DMS153 treated with DMSO at 0.1 percent for 48 hours (cell line): ENCODE results near the gene ABCC4.
A peak's percentile ranks its signal among the peaks of the same experiment; 100 is the strongest.

Experiments
- DNase-seq: peaks from one replicate; lab custom pipeline; 2025; ENCODE audit not compliant: unreplicated experiment; lab: John Stamatoyannopoulos, UW

Gene ABCC4

DNA sequence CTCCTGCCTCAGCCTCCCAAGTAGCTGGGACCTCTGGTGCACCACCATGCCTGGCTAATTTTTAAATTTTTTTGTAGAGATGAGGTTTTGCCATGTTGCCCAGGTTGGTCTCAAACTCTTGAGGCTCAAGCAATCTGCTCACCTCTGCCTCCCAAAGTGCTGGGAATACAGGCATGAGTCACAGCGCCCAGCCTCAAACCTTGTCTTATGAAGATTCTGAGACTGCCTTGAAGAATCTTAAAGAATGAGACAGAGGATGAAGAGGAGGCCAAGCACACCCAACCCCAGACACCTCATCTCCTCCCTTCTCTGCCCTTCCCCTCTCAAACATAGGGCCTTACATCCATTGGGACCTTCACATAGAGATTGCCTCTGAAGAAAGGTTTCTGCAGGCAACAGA lies 179.7 kb downstream of the ABCC4 start:
- no peak for DNase-seq

DNA sequence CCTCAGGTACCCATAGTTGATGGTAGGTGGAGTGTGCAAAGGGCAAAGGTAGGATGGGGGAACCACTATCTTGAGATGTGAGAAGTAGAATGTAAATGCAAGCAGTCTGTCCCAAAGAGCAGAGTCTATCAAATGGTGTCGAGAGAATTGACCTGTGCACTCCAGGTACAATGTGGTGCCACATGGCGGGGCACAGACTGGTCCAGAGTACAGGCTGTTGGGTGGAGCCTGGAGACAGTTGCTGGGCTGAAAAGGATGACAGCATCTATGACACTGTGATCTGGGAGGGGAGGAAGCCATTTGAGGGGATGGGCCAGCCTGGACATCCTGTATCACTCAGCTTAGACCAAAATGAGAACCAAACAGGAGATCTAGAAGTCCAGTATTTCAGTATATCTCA lies 180.6 kb downstream of the ABCC4 start:
- no peak for DNase-seq

DNA sequence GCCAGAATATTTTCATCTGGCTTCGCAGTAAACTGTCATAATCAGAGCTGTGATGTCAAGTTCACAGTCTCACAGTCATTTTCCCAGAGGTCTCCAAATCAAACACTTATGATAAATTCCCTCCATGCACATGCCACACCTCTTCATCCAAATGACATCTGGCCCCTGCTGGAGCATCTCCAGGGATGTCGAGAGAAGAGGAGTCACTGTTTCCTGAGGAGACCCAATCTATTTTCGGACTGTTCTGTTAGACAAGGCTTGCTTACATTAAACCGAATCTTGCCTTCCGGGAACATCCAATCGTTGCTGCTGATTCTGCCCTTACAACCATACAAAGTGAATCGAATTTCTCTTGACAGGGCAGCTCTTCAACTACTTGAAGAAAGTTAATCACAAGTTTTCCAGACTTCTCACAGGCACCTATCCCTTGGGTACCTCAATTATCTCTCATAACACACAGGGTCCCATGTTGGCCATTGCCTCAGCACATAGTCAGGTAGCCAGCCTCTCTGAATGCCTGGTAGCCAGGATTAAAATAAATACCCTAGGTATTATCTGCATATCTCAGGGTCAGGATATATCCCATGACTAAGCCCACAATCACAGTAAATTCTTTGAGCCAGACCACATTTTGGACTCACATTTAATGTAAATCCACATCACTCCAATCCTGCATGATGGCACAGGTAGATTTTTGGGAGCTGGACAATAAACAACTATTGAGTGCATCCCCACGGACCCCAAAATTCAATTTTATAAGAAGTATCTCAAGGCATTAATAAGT lies 182.5 kb downstream of the ABCC4 start:
- DNase-seq, result no peak

DNA sequence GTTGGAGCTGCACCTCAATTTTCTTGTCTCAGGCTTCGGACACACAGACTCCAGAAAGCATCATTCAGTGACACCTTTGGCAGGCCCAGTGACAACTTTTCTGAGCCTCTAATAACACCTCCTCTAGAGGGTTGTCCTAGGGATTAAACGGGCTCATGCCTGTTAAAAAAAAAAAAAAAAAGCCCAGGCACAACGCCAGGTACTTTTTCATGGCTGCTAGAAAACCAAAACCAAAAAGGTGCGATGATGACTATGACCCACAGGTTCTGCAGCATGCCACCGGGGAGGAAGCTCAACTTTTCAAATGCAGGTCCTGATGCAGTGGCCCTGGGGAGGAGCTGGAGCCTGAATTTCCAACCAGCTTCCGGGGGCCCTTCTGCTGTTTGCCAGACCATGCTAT lies 184.2 kb downstream of the ABCC4 start:
- DNase-seq, result no peak

DNA sequence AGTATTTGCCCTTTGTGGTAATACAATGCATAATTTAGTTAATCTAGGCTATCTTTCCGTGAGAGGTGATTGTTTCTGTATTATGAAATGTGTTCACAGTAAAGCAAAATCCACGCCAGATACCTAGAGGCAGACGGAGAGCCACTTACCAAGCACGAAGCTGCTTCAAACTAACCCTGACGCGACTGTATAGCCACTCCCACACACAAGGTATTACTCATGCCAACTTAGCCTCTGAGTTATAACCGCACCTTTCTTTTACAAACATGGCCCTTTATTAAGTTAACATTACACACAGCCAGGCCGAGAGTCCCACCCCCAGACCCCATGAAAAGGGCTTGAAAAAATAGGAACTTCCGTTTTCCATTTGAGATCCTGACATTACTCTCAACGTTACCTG lies 185.7 kb downstream of the ABCC4 start:
- DNase-seq, result peak; percentile 22

DNA sequence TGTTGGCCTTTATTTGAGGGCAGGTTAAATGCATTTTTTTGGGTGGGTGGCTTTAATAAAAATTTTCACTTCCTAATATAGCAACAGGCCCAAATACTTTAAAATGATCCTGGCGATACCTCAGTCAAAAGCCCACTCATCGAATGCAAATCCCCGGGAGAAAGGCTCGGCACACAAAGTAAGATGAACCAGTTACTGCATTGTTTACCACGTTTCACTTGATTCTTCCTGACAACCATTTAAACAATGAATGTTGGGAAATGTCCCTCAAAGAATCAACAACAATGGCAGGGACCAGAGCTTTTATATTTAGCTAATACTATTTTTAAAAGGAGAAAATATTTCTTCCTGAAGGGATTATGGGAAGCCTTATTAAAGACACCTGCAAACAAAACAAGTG lies 187.7 kb downstream of the ABCC4 start:
- DNase-seq, result no peak

DNA sequence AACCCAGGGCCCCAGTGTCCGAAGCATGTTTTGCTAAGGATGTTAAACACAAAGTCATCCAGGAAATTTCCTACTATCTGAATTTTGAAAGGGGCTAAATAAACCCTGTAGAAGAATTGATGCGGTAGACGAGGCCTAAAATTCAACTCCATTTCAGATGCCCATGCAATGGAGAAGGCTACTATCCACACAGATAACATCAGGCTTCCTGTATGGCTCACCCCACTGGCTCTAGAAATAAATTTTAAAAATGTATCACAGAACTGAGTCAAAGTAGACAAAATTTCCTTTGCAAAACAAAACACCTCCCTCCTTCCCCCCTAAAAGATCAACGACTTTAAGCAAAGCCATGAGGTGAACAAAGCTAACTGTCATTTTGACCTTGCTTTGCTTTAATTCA lies 188.4 kb downstream of the ABCC4 start:
- no peak for DNase-seq

DNA sequence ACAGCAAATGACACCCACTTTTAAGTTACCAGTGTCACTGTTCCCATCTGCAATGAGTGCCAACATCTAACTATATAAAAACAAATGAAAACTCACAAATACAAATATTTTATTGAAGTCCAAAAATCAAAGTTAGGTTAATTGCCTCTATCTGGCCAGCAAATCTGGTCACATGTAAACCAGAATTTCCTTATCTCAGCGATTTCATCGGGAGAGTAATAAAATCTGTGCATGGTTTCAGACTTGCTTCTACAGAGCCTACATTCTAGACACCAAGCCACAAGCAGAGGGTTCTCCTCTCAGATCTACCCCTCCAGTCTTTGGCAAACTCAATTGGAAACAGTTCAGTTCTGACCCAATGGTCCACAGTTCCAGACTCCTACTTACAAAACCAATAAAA lies 189.6 kb downstream of the ABCC4 start:
- no peak for DNase-seq

DNA sequence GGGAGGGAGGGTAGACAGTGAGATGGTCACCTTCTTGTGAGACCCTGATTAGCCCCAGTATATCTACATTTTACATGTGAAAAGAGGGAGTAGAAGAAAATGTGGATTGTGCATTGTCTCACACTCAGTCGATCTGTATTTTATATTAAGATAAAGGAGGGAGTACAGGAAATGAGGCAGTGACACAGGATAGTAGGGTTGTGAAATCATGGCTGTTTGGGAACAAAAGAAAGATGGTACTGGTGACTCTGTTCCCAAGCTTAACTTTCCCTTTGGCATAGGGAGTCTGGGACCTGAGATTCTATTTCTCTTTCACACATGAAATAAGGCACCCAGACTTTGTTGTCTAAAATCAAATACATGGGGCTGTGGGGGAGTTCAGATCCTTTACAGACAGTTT lies 194.7 kb downstream of the ABCC4 start:
- no peak for DNase-seq

DNA sequence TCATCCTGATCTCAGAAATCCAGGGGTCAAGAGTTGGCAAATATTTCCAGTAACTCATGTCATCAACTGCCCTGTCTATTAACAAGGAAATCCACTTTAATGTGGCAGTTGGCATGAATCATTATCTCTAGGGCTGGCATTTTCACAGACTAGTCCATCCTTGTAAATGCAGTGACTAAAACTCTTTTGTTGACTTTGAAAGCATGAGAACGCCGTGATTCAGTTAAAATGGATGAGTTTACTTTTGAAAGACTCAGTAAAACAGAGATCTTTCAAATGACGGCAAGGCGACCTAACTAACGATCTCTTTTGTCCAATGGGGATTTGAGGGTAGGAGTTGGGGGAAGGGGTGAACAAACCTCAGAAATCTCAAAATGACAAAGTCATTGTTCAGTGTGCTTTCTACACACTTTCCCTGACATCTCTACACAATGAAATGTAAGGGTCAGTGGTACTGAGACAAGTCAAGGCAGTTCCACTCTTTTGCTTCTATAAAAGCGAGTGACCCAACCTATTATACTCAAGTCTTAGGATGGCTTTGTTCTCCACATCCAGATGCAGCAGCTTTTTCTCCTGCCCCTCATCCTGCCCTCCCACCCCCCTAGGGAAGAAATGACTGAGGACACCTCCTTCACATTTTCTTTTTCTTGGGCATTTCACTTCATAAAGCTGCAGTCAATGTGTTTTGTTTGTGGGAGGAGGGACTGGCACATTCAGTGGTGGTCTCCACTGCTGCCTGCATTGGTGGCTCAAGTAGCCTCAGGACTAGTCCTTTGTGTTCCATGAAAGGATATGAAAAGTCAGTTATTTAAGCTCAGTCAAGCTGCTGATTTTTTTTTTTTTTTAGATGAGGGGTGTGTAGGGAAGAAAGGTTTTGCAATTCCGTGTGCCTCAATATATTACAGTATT lies 200.5 kb downstream of the ABCC4 start:
- no peak for DNase-seq

DNA sequence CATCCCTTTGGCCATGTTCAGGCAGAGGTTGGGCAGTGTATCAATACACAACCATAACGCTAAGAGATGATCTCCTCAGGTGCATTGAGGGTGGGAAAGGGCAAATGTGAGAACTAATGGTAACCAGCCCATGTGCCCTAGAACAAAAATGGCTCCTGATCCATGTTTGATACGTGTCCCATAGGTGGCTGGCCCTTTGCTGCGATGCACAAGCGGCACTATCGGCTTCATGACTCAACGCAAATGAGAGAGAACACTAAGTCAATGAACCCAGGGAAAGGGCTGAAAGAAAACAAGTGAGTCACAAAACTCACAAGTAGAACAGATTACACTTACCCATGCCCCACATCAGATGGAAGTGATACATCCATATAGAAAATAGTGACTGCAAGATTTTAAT lies 201.7 kb downstream of the ABCC4 start:
- no peak for DNase-seq

DNA sequence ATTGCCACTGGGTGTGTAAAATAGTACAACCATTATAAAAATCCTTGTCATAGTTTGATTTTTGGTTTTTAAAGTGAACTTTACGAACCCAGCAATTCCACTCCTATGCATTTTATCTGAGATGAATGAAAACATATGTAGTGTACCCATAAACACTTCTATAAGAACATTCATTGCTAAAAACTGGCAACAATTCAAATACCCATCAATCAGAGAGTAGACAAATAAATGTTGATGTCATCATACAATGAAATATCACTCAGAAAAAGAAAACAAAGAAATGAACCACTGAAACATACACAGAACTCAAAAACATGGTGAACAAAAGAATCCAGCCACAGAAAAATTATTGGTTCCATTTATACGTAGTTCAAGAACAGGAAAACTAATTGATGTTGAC lies 202.3 kb downstream of the ABCC4 start:
- DNase-seq, result no peak

DNA sequence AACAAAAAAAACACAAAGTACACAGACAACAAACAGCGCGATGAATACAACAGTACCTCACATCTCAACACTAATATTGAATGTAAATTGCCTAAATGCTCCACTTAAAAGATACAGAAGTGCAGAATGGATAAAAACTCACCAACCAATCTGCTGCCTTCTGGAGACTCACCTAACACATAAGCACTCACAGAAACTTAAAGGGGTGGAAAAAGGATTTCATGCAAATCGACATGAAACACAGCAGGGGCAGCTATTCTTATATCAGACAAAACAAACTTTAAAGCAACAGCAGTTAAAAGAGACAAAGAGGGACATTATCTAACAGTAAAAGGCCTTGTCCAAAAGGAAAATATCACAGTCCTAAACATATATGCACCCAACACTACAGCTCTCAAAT lies 209.5 kb downstream of the ABCC4 start:
- no peak for DNase-seq

DNA sequence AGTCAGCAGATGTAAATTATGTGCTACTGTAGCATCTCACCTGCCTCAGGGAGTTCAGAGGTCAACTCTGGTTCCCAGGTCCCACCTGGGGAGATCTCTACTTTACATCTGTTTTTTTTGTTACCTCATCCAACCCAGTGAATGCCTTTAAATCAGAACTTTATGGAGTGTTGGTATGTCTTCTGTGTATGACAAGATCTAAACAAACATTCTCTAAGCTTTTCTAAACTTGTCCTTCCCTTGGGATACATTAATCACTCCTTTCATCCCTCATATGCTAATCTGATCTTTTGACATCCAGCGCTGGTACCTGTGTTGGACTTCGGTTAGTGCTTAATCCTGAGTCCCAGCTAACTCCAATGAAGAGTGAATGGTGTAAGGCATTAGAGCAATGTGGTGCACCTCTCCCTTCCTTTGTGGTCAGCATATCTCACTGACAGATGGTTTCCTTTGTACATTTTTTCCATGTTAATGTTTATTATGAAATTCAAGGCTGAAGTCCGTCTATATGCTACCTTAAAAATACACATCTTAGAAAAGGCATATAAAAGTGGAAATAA lies 213.4 kb downstream of the ABCC4 start:
- DNase-seq, result no peak

DNA sequence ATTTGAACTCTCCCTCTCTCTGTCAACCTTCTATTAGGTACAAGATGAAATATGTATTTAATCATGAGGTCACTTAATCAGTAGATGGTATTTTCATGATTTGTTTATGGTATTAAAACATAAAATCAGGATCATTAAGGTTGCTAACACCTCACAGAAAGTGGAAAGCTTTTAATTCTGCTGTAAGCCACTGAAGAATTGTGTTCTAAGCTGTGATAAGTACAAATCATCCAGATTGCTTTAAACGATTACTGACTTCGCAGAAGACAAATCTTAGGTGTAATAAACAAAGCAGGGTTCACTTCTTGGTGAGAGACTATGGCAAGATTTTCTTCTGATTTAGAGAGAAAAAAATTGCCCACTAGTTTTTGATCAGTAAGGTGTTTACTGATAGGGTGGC lies 214.5 kb downstream of the ABCC4 start:
- DNase-seq, result no peak

DNA sequence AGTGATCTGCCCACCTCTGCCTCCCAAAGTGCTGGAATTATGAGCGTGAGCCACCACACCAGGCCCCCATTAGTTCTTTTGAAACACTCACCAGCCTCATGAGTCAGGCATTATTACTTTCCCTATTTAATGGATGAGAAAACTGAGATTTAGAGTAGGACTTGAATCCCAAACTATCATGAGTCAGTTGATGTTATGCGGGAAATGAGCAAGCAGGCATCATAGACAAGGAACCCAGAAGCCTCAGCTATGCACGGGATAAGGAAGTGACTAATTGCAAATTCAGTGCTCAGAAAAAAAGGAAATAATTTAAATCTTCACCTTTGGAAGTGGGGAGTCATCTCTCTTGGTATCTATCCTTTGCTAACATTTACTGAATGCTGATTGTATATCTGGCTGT lies 217.5 kb downstream of the ABCC4 start:
- no peak for DNase-seq

DNA sequence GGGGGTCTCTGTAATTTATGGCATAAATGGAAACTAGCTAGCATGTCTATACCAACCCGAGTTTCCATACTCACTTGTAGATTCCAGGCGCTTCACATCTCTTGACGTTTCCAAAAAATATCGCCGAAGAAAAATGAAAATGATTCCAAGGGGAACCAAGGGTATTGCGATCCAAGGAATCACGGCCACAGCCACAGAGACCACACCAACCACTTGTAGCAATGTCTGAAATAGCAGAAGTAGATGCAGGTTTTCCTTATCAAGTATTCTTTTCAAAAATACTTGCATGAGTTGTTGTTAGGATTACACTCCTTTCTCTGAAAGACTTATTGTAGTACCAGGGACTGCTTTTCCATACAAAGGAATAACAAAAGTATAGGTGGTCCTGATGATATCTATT lies 218.2 kb downstream of the ABCC4 start:
- no peak for DNase-seq

DNA sequence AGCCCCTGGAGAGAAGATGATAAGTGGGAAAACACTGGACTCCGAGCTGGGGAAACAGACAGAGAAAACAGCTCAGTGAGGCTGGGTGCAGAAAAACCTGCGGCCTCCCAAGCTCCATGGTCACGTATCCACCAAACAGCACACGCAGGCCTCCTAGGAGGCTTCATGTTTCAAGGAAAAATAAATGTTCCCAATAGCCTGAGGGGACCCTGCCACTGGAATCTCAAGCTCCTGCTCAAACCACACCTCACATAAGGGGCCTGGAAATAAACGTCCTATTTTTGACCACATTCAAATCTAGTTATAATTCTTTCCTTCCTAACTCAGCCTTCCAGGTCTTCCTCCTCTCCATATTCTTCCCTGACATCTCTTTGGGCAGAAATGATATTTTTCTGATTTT lies 225.7 kb downstream of the ABCC4 start:
- DNase-seq, result no peak

DNA sequence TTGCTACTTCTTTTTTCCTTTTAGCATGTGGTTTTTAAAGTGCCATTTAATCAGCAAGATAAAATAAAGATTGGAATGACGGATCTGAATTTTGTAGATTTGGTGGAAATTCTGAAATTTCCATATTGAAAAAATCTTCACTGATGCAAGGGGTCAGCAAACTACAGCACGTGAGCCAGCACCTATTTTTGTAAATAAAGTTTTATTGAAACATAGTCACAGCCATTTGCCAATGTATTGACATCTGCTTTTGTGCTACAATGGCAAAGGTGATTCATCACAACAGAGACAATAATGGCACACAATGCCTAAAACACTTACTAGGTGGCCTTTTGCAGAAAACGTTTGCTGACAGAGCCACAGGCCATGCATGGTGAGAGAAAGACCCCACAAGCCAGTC lies 226.4 kb downstream of the ABCC4 start:
- DNase-seq, result no peak

DNA sequence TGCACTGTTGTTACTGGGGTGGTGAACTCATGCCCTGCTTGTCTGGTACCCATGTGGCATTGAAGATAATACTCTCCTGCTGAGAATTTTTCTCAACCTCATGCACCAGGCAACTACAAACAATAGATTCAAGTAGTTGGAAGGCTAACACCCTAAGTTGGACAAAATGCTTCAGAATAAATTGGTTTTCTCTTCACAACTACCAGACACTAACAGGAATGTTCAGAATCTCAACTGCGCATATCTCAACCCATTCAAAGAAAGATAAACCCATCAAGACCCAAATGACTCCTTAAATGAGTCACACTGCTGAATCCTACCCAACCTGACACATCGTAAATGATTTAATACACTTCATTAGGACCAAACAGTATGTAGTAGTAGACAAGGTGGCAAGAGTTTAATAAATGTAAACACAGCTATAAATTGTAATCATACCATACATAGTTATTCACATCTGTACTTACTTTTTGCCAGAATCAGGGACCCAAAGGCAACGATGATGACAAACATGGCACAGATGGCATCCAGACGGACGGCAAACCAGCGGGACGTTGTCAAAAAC lies 227.4 kb downstream of the ABCC4 start:
- DNase-seq, result no peak

DNA sequence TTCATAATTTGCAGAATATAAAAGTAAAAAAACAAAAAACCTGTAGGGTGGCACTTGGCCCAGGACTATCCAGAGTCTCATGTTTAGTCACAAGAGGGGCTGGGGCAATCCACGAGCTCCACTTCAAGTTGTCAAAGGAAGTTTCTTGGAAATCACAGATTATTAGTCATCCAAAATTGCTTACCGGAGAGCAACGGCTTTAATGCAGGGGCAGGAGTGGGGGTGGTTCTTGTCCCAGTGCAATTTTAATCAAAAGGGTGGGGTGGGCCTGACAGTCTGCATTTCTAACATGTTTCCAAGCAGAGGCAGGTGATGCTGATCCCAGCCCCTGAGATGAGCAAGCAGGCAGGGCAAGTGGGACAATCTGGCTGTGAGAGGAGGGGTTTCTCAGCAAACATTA lies 233.9 kb downstream of the ABCC4 start:
- DNase-seq, result no peak

DNA sequence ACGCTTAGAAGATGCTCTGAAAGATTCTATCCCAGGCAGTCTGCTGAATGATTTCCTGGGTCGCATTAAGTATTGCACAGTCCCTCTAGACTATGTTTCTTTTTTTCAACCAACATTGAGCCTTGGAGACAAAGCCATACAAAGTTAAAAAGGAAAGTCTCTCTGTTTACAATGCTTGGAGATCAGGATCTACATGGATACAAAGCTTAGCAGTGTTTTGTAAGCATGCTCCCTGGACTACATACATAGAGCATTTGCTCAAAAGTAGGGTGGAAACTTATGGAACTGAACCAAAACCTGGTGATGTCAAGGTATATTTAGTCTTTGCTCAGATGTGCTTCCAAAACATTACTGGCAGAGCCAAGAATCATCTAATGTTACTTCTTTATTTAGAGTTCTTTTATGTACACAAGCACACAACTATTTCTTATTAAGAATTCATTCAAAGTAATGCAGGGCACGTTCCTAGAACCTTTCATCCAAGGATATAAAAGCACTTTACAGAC lies 241.2 kb downstream of the ABCC4 start:
- no peak for DNase-seq
